ENCODE data around the gene SPSB1. TPM values are rescaled to one million over a fixed set of nuclear protein-coding genes. Genes with fewer than 3 reads are reported as not detected.
A peak's percentile ranks its signal among the peaks of the same experiment; 100 is the strongest.

Gene SPSB1
- total RNA-seq, 1 experiment from 2014 or later: 4.3 TPM

DNA sequence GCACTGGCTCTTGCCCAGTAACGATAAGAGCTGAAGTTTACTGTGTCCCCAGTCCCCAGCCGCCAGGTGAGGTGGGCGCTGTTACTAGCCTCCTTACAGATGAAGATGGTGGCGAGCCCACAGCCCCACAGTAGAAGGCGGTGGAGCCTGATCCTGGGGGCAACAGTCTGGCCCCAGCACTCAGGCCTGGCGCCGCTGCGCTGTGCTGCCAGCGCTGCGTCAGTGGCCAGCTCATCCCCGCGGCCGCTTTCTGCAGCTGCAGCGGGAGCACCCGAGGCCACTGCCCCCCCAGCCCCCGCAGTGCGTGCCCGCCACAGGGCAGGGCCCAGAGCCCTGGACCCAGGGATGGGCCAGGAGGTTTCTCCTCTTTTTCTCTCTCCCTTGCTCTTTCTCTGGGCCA lies 44.8 kb upstream of the SPSB1 start:
- H3K9me3 Mint-ChIP-seq: no peaks in the 10 kb centered on the region
- ChIA-PET POLR2A (interaction anchor here (0.7 kb wide), 1 partner anchor 229 kb away, joined by 4 read pairs; no protein-coding TSS in a partner anchor), CTCF (interaction anchor here (0.6 to 10.2 kb wide), 13 partner anchors 7 to 1710 kb away, joined by 3 to 154 read pairs (median 4); partner anchors contain the start of gene H6PD)
- H3K27ac Mint-ChIP-seq: no peak overlapping the region
- no peaks in the 10 kb centered on the region for H3K27me3 Mint-ChIP-seq (ENCODE audit: low read depth)
- DNase-seq (ENCODE audit: low spot score) (no peak), ATAC-seq (no peak)
- peaks cover 32% of the 10 kb centered on the region for H3K4me1 Mint-ChIP-seq
- H3K4me3 Mint-ChIP-seq: no peak overlapping the region
- H3K36me3 Mint-ChIP-seq: no peaks in the 10 kb centered on the region
- TF ChIP-seq FOXK1 (CRISPR knock-in tag; IDR thresholded peaks at IDR 0.05) (no peak), FOXP1 (CRISPR knock-in tag; IDR thresholded peaks at IDR 0.05; ENCODE audit: borderline replicate concordance) (no peak), ZNF317 (CRISPR knock-in tag; IDR thresholded peaks at IDR 0.05; ENCODE audit: borderline replicate concordance, low read depth) (no peak), ZNF423 (CRISPR knock-in tag; IDR thresholded peaks at IDR 0.05) (no peak), ZNF121 (CRISPR knock-in tag; IDR thresholded peaks at IDR 0.05) (no peak), ATF1 (CRISPR knock-in tag; IDR thresholded peaks at IDR 0.05) (no peak), PRRX2 (CRISPR knock-in tag; IDR thresholded peaks at IDR 0.05) (no peak), ZNF416 (CRISPR knock-in tag; IDR thresholded peaks at IDR 0.05) (no peak), TEAD4 (CRISPR knock-in tag; IDR thresholded peaks at IDR 0.05) (no peak), FOXJ3 (CRISPR knock-in tag; IDR thresholded peaks at IDR 0.05; ENCODE audit: borderline replicate concordance) (no peak), ZNF138 (CRISPR knock-in tag; conservative IDR thresholded peaks at IDR 0.05) (no peak)
- TF ChIP-seq, protein P1, sequence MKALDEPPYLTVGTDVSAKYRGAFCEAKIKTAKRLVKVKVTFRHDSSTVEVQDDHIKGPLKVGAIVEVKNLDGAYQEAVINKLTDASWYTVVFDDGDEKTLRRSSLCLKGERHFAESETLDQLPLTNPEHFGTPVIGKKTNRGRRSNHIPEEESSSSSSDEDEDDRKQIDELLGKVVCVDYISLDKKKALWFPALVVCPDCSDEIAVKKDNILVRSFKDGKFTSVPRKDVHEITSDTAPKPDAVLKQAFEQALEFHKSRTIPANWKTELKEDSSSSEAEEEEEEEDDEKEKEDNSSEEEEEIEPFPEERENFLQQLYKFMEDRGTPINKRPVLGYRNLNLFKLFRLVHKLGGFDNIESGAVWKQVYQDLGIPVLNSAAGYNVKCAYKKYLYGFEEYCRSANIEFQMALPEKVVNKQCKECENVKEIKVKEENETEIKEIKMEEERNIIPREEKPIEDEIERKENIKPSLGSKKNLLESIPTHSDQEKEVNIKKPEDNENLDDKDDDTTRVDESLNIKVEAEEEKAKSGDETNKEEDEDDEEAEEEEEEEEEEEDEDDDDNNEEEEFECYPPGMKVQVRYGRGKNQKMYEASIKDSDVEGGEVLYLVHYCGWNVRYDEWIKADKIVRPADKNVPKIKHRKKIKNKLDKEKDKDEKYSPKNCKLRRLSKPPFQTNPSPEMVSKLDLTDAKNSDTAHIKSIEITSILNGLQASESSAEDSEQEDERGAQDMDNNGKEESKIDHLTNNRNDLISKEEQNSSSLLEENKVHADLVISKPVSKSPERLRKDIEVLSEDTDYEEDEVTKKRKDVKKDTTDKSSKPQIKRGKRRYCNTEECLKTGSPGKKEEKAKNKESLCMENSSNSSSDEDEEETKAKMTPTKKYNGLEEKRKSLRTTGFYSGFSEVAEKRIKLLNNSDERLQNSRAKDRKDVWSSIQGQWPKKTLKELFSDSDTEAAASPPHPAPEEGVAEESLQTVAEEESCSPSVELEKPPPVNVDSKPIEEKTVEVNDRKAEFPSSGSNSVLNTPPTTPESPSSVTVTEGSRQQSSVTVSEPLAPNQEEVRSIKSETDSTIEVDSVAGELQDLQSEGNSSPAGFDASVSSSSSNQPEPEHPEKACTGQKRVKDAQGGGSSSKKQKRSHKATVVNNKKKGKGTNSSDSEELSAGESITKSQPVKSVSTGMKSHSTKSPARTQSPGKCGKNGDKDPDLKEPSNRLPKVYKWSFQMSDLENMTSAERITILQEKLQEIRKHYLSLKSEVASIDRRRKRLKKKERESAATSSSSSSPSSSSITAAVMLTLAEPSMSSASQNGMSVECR (CRISPR knock-in tag; IDR thresholded peaks at IDR 0.05; ENCODE audit: borderline replicate concordance): no peak
- TF ChIP-seq, protein P2, sequence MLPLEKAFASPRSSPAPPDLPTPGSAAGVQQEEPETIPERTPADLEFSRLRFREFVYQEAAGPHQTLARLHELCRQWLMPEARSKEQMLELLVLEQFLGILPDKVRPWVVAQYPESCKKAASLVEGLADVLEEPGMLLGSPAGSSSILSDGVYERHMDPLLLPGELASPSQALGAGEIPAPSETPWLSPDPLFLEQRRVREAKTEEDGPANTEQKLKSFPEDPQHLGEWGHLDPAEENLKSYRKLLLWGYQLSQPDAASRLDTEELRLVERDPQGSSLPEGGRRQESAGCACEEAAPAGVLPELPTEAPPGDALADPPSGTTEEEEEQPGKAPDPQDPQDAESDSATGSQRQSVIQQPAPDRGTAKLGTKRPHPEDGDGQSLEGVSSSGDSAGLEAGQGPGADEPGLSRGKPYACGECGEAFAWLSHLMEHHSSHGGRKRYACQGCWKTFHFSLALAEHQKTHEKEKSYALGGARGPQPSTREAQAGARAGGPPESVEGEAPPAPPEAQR (CRISPR knock-in tag; IDR thresholded peaks at IDR 0.05): no peak
- TF ChIP-seq, protein P3, sequence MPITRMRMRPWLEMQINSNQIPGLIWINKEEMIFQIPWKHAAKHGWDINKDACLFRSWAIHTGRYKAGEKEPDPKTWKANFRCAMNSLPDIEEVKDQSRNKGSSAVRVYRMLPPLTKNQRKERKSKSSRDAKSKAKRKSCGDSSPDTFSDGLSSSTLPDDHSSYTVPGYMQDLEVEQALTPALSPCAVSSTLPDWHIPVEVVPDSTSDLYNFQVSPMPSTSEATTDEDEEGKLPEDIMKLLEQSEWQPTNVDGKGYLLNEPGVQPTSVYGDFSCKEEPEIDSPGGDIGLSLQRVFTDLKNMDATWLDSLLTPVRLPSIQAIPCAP (CRISPR knock-in tag; IDR thresholded peaks at IDR 0.05): no peak

DNA sequence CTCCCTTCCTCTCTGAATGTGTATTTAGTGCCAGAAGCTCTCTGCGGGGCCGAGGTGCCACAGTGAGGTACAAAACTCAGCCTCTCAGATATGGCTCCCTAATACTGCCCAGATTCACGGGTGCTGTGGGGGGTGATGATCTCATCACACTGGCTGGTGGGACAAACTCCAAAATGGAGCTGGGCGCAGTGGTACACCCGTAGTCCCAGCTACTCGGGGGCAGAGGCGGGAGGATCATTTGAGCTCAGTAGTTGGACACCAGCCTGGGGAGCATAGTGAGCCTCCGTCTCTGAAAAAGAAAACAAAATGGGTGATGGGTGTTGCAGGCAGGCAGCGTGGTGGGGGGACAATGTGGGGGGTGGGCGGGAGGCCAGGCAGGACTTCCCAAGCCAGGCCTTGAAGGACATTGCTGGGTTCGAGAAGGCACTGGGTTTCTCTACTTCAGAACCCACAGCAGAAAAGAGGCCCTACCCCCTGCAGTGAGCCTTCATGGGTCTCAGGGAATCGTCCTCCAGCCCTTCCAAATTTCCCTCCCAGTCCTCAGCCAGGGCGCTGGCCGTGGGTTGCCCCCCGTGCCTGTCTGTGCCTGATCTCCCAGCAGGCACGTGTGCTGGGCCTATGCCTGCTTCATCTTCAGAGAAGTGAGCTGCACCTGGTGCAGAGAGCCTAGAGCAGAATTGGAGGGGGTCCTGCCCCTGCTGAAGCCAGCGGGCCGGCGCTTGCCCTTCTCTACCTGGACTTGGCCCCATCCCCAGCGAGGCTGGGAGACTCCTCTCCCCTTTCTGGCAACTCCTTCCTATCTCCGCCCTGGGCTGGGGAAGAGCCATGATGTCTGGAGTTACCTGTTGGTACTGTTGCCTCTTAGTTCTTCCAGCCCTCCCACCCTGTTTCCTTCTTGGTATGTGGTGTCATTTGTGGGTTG lies 44.1 kb upstream of the SPSB1 start:
- DNase-seq (ENCODE audit: low spot score): no peak
- Mint-ChIP-seq H3K27me3 (ENCODE audit: low read depth) (no peaks in the 10 kb centered on the region), H3K36me3 (no peaks in the 10 kb centered on the region), H3K4me1 (peaks cover 39% of the 10 kb centered on the region), H3K9me3 (no peaks in the 10 kb centered on the region), H3K4me3 (no peak overlapping the region), H3K27ac (peak overlapping the region; percentile 92)
- POLR2A ChIA-PET: interaction anchor here (0.7 to 1.1 kb wide), 2 partner anchors 69 to 228 kb away, joined by 3 to 4 read pairs; no protein-coding TSS in a partner anchor
- CTCF ChIA-PET: interaction anchor here (0.6 to 10.2 kb wide), 12 partner anchors 8 to 1709 kb away, joined by 3 to 154 read pairs (median 8); partner anchors contain the start of gene H6PD
- ATAC-seq: no peak
- TF ChIP-seq FOXJ3 (CRISPR knock-in tag; IDR thresholded peaks at IDR 0.05; ENCODE audit: borderline replicate concordance) (no peak), SMAD3 (CRISPR knock-in tag; IDR thresholded peaks at IDR 0.05; ENCODE audit: borderline replicate concordance) (no peak), IRF2 (CRISPR knock-in tag; IDR thresholded peaks at IDR 0.05; ENCODE audit: borderline replicate concordance, low read depth) (no peak), MXD4 (CRISPR knock-in tag; IDR thresholded peaks at IDR 0.05; ENCODE audit: borderline replicate concordance) (no peak), RELA (CRISPR knock-in tag; IDR thresholded peaks at IDR 0.05; ENCODE audit: borderline replicate concordance) (no peak), ELF4 (CRISPR knock-in tag; IDR thresholded peaks at IDR 0.05; ENCODE audit: low read depth) (no peak)
- TF ChIP-seq, protein P4, sequence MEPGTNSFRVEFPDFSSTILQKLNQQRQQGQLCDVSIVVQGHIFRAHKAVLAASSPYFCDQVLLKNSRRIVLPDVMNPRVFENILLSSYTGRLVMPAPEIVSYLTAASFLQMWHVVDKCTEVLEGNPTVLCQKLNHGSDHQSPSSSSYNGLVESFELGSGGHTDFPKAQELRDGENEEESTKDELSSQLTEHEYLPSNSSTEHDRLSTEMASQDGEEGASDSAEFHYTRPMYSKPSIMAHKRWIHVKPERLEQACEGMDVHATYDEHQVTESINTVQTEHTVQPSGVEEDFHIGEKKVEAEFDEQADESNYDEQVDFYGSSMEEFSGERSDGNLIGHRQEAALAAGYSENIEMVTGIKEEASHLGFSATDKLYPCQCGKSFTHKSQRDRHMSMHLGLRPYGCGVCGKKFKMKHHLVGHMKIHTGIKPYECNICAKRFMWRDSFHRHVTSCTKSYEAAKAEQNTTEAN (CRISPR knock-in tag; IDR thresholded peaks at IDR 0.05): no peak
- TF ChIP-seq, protein P5, sequence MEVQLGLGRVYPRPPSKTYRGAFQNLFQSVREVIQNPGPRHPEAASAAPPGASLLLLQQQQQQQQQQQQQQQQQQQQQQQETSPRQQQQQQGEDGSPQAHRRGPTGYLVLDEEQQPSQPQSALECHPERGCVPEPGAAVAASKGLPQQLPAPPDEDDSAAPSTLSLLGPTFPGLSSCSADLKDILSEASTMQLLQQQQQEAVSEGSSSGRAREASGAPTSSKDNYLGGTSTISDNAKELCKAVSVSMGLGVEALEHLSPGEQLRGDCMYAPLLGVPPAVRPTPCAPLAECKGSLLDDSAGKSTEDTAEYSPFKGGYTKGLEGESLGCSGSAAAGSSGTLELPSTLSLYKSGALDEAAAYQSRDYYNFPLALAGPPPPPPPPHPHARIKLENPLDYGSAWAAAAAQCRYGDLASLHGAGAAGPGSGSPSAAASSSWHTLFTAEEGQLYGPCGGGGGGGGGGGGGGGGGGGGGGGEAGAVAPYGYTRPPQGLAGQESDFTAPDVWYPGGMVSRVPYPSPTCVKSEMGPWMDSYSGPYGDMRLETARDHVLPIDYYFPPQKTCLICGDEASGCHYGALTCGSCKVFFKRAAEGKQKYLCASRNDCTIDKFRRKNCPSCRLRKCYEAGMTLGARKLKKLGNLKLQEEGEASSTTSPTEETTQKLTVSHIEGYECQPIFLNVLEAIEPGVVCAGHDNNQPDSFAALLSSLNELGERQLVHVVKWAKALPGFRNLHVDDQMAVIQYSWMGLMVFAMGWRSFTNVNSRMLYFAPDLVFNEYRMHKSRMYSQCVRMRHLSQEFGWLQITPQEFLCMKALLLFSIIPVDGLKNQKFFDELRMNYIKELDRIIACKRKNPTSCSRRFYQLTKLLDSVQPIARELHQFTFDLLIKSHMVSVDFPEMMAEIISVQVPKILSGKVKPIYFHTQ (CRISPR knock-in tag; IDR thresholded peaks at IDR 0.05): no peak
